HepG2 (cell line): ENCODE data around the gene ZNF184. TPM values are rescaled to one million over a fixed set of nuclear protein-coding genes. Genes with fewer than 3 reads are reported as not detected.

Experiments used
- ARHGAP35 ChIP-seq: sonication (generic); formaldehyde crosslinking; IDR thresholded peaks from 2 replicates; pipeline ENCODE4 v1.9.0; 2022; ENCODE audit warnings: mild to moderate bottlenecking, inconsistent platforms, moderate library complexity, missing genetic modification reagents, borderline replicate concordance
- HBP1 ChIP-seq: IDR thresholded peaks from 2 replicates; pipeline ENCODE4 v1.6.1; 2016; ENCODE audit warnings: low read depth, control low read depth
- MAX ChIP-seq: IDR thresholded peaks from 2 replicates; pipeline ENCODE4 v1.6.1; 2012; ENCODE audit warnings: inconsistent platforms
- MED1 ChIP-seq: sonication (generic); formaldehyde crosslinking; IDR thresholded peaks from 2 replicates; pipeline ENCODE4 v1.4.0; 2020; ENCODE audit warnings: missing genetic modification reagents
- PHF5A ChIP-seq: IDR thresholded peaks from one replicate; pipeline ENCODE4 v1.6.1; 2018; ENCODE audit warnings: low read depth, missing genetic modification reagents; ENCODE audit not compliant: unreplicated experiment
- RORA ChIP-seq: sonication (generic); formaldehyde crosslinking; IDR thresholded peaks from 2 replicates; pipeline ENCODE4 v1.5.0; 2020; ENCODE audit warnings: mild to moderate bottlenecking, missing genetic modification reagents, moderate library complexity
- SP1 ChIP-seq, 2 experiments: fragments of 450-650 bp in 1 of 2; sonication (generic) in 1 of 2; formaldehyde crosslinking in 1 of 2; IDR thresholded peaks; 2 replicates each; pipeline versions ENCODE4 v1.4.0 to v1.6.1; 2016 to 2020; ENCODE audit warnings: missing genetic modification reagents in 1 of 2
- SRSF9 ChIP-seq: fragments of 200-400 bp; formaldehyde crosslinking; IDR thresholded peaks from 2 replicates; pipeline ENCODE4 v1.6.1; 2018; ENCODE audit warnings: borderline replicate concordance, mild to moderate bottlenecking, low read depth, low read length; ENCODE audit not compliant: insufficient read depth, poor library complexity, severe bottlenecking
- ZBTB37 ChIP-seq: sonication (generic); formaldehyde crosslinking; IDR thresholded peaks from 2 replicates; pipeline ENCODE4 v1.4.0; 2020; ENCODE audit warnings: mild to moderate bottlenecking, missing genetic modification reagents
- ZBTB38 ChIP-seq: sonication (generic); formaldehyde crosslinking; IDR thresholded peaks from 2 replicates; pipeline ENCODE4 v1.5.1; 2020; ENCODE audit warnings: mild to moderate bottlenecking, missing genetic modification reagents
- ZNF280B ChIP-seq: sonication (generic); formaldehyde crosslinking; IDR thresholded peaks from 2 replicates; pipeline ENCODE4 v1.5.0; 2020; ENCODE audit warnings: missing genetic modification reagents, mild to moderate bottlenecking, borderline replicate concordance
- ZNF501 ChIP-seq: sonication (generic); formaldehyde crosslinking; IDR thresholded peaks from 2 replicates; pipeline ENCODE4 v1.5.1; 2020; ENCODE audit warnings: mild to moderate bottlenecking, moderate library complexity, missing genetic modification reagents
- ZNF552 ChIP-seq: sonication (generic); formaldehyde crosslinking; IDR thresholded peaks from 2 replicates; pipeline ENCODE4 v1.9.0; 2022; ENCODE audit warnings: missing genetic modification reagents, mild to moderate bottlenecking, borderline replicate concordance
- ZNF556 ChIP-seq: sonication (generic); formaldehyde crosslinking; IDR thresholded peaks from 2 replicates; pipeline ENCODE4 v1.4.0; 2020; ENCODE audit warnings: mild to moderate bottlenecking, missing genetic modification reagents, borderline replicate concordance
- ZNF577 ChIP-seq: sonication (generic); formaldehyde crosslinking; IDR thresholded peaks from 2 replicates; pipeline ENCODE4 v1.4.0; 2020; ENCODE audit warnings: mild to moderate bottlenecking, low read depth, missing genetic modification reagents, borderline replicate concordance
- ZNF670 ChIP-seq: sonication (generic); formaldehyde crosslinking; IDR thresholded peaks from 2 replicates; pipeline ENCODE4 v1.8.0; 2022; ENCODE audit warnings: mild to moderate bottlenecking, missing genetic modification reagents, borderline replicate concordance
- ZNF768 ChIP-seq: sonication (generic); formaldehyde crosslinking; IDR thresholded peaks from 2 replicates; pipeline ENCODE4 v1.4.0; 2020; ENCODE audit warnings: missing genetic modification reagents
- ZNF780A ChIP-seq: sonication (generic); formaldehyde crosslinking; IDR thresholded peaks from 2 replicates; pipeline ENCODE4 v1.8.0; 2022; ENCODE audit warnings: mild to moderate bottlenecking, missing genetic modification reagents, moderate library complexity
- ZNF784 ChIP-seq: sonication (generic); formaldehyde crosslinking; IDR thresholded peaks from 2 replicates; pipeline ENCODE4 v1.5.1; 2020; ENCODE audit warnings: missing genetic modification reagents, mild to moderate bottlenecking, borderline replicate concordance
- ZNF879 ChIP-seq: sonication (generic); formaldehyde crosslinking; IDR thresholded peaks from 2 replicates; pipeline ENCODE4 v1.8.1; 2023; ENCODE audit warnings: missing genetic modification reagents
- ZXDC ChIP-seq: sonication (generic); formaldehyde crosslinking; IDR thresholded peaks from 2 replicates; pipeline ENCODE4 v1.5.0; 2020; ENCODE audit warnings: mild to moderate bottlenecking, missing genetic modification reagents
- polyA plus RNA-seq, 8 experiments: library from polyadenylated mRNA; depleted of rRNA in 3 of 8; stranded (reverse) in 7 of 8; unstranded in 1 of 8; fragments of >200 nt; fragmentation: Illumina TruSeq in 4 of 8; extraction: Trizol in 4 of 8; gene quantifications; 2 replicates each; pipeline versions ENCODE4 v1.2.1 to v1.2.3, GENCODE V29; 2011 to 2016; ENCODE audit warnings: low read depth in 4 of 8, missing spikeins in 1 of 8, mixed read lengths in 1 of 8; ENCODE audit not compliant: insufficient read depth in 1 of 8
- total RNA-seq, 5 experiments: library from RNA; depleted of rRNA; stranded (reverse); fragments of >200 nt; fragmentation: Illumina TruSeq; extraction: Trizol; gene quantifications; 2 replicates each; pipeline ENCODE4 v1.2.3, GENCODE V29; 2016; ENCODE audit warnings: low read depth in 1 of 5

The ZNF184 gene
- total and polyA plus RNA-seq, 2 of the 13 experiments (the other 11 are each of a cell fraction or from before 2014, with no cell fraction given) = 2.1 to 10.1 TPM

GRCh38 chr6:27478706-27479318 lies 5.9 kb upstream of the ZNF184 start (continued):
- TF ChIP-seq MED1 (CRISPR knock-in tag) (peak; percentile 74), ZNF556 (CRISPR knock-in tag) (no peak), MAX (no peak; the same call in 1 of the 2 replicates), ZNF670 (no peak; the same call in 1 of the 2 replicates), ZNF552 (no peak), ZNF879 (CRISPR knock-in tag) (no peak), SRSF9 (no peak), ZNF780A (no peak), ARHGAP35 (CRISPR knock-in tag) (0 out of 2 replicates have a peak, but pooled peaks have one; percentile 11), ZBTB37 (CRISPR knock-in tag) (no peak), ZXDC (CRISPR knock-in tag) (no peak), ZNF280B (CRISPR knock-in tag) (no peak), PHF5A (CRISPR knock-in tag) (no peak), RORA (CRISPR knock-in tag) (no peak), ZNF784 (CRISPR knock-in tag) (no peak), ZNF501 (no peak), ZNF577 (CRISPR knock-in tag) (no peak), HBP1 (CRISPR knock-in tag) (0 out of 2 replicates have a peak, but pooled peaks have one; percentile 28), ZBTB38 (CRISPR knock-in tag) (no peak), ZNF768 (no peak), SP1 (IDR thresholded peaks at IDR 0.05) (no peak), SP1 (CRISPR knock-in tag; IDR thresholded peaks at IDR 0.05) (no peak)
